Activated T-helper 1 cell treated with Interleukin-2 at 50 U/mL for 16 hours (primary cell): ENCODE measurements around the gene PLA2G12A.

ENCODE experiments used
- DNase-seq: peaks from one replicate; pipeline ENCODE4 v3.0.0-alpha.2; 2020; ENCODE audit warnings: low read depth

The PLA2G12A gene

DNA sequence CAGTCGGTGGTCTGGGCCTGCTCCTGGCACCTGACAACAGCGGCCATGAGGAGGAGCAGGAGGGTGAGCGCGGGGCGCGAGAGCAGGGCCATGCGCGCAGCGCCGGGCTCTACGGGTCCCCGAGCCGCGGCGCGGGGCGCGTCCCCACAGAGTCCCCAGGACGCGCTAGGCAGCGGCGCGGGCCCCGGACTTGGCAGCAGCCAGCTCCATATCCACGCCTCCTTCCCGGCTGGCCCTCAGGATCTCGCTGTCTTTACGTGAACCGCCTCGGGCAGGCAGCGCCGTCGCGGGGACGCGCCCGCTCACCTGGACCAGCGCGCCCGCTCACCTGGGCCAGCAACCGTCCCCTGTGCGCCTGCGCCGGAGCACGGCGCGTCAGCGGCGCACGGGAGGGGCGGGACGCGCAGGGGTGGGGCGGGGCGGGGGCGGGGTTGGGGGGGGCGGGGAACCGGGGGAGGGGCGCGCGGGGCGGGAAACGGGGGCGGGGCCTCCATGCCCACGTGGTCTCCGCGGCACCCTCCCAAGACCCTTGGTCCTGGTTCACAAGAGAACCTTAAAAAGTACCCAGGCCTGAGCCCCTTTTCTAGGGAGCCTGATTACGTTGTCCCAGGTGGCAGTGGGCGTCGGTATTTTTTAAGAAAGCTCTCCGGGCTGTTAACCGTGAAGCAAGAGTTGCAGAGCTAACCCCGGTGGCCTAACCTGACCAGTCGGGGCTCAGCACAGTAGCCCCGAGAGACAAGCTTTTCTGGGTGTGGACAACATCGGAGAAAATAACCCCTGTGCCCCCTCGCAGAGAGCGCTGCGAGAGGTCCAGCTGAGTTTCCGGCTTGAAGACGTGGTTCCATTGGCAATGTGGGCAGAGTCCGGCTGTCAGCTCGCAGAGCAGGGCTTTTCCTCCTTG lies at the start of gene PLA2G12A:
Gene PLA2G12A (minus strand): TSS at position 353 of the 901 bp plus-strand sequence. CDS start 261 bp downstream, at position 92.
- DNase-seq = peak; percentile 78

DNA sequence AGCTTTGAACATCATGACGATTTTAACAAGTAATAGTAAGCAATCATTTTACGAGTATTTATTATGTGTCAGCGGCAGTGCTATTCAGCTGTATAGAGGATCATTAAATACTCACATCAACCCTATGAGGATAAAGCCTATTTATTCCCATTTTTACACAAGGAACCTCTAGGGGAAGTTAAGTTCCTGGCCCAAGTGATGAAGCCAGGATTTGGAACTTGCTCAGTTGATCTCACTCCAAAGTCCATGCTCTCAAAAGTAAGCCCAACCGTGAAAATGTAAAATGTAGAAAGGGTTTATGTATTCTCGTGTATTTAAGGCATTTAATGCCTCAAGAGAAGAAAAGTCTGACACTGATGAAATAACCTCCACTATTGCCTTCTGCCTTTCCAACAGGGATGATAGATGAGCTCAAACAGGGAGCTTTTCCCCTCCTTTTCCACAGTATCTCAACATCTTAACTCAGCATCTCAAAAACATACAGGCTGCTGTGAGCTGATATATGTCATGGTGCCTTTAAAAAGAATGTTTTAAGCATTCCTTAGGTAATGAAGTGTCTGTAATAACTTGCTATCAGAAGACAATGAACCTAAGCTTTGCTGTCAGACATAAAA lies 35.0 kb upstream of the PLA2G12A start:
- no peak for DNase-seq

DNA sequence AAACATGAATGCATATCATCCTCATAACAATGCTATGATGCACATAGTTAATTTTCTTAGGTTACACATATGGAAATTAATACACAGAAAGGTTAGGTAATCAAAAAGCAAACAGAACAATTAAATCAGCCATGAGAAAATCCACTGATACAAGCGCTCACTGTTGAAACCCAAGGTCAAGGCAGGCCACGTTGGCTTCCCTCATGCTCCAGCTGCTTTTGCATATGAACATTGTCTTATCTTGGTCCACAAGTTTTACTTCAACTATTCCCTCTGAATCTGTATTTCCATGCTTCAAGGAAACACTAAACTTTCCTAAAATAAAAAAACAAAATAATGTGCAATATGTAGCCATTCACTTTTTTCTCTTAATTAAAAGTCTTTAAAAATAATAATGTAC lies 34.5 kb upstream of the PLA2G12A start:
- no peak for DNase-seq

DNA sequence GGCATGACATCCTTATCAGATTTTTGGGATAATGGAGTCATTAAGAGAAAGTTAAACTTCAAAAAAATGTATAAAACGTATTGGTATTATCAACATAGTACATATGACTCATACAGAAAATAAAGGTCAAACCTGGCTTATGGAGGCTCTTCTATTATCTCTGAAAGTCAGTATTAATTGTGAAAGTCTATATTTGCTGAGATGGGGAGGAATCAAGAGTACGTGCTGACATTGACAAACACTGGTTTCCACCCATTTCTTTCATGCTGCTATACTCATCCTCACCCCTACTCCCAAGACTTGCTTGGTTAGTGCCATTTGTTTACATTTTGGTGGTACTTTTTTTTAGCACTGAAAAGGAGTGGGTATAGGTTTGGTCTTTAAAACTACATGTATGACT lies 30.8 kb upstream of the PLA2G12A start:
- DNase-seq = no peak

DNA sequence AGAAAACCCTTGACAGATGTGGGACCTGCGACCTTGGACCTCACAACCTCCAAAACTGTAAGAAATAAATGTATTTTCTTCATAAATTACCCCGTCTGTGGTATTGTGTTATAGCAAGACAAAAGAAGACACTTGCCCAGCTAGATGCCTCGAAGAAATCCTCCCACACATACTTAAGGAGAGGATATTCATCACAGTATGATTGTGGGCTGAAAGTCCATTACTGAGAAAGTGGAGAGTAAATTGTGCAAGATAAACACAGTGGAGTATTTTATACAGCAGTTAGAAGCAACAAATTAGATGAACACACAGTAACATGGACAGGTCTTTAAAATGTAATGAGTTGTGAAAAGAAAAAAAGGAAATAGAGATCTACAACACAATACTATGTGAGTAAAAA lies 25.8 kb upstream of the PLA2G12A start:
- no peak for DNase-seq

DNA sequence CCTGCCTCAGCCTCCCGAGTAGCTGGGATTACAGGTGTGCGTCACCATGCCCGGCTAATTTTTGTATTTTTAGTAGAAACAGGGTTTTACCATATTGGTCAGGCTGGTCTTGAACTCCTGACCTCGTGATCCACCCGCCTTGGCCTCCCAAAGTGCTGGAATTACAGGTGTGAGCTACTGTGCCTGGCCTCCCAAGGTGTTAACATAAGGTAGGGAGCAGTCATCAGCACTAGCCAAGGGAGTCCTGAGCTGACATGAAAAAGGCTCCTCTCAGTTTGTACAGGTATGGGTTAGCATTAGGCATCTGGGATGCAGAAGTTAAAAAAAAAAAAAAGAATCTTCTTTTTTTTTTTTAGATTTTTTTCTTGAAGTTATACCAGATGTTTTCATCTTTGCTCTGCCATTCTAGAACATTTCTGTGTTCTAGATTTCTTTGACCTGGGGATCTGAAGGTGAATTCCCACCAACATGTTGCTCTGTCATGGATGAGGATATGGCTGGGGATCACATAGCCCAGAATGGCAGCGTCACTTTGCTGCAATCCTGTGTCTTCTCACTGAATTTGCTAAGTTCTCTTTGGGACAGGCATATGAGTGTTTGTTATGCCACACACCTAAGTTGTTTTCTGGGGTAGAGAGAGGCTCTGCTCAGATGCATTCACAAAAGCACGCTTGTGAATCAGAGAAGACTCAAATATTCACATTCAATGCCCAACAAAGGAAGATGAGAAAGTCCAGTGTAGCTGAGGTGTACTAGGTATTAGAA lies 24.4 kb upstream of the PLA2G12A start:
- no peak for DNase-seq

DNA sequence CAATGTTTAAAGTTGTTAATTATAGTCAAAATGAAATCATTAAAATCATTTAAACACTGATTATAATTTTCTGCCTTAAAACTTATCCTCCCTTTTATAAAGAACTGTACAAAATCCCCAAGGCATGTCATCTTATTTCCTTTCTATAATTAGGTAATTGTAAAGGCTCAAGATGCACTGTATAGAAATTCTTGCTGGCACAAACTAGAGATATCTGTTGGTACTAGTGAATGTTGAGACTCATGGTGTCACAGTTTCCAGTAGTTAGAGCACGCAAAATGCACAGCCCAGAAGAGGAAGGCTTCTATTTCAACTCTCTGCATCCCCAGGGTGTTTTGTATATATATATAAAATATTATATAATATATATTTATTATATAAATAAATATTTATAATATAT lies 22.7 kb upstream of the PLA2G12A start:
- no peak for DNase-seq

DNA sequence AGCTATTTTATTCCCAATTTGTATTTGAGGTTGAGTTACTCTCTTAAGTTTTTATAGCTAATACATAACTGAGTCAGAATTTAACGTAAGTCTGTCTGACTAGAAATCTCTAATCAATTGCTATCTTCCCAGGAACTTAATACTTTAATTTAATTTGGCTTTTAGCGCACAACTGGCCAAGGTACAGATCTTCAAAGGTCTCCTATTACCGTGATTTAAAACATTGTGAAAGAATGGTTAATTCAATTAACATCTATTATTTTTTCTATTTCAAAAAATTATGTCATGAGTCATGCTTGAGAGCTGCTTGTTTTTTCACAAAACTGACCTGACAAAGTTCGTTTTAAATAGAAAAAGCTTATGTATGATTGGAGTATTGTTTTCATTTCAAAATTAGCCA lies 22.0 kb upstream of the PLA2G12A start:
- DNase-seq = no peak

DNA sequence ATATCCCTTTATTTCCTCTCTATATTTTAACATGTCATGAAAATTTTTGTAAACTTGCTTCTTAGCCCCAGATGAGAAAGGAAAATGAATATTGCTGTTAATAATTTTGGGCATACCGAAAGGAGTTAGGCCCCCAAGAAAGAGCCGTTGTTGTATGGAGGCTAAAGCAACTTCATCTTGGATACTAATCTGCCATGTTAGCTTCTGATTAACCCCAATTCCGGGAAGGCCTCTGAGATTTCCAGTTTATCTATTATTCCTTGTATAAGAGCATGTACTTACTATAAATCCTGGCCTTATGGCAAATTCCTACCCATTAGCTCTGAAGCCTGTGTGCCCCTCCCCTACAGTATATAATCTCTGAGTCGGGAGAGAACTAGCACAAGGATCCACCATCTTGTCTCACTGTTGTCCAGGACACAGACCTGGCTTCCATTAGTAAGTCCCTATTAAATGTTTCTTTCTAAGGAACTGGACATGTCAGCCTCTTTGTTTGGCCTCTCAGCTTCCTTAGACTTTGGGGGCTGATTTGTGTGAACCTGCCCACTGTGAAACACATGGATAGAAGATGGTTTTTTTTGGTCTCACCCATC lies 20.9 kb upstream of the PLA2G12A start:
- DNase-seq = no peak

DNA sequence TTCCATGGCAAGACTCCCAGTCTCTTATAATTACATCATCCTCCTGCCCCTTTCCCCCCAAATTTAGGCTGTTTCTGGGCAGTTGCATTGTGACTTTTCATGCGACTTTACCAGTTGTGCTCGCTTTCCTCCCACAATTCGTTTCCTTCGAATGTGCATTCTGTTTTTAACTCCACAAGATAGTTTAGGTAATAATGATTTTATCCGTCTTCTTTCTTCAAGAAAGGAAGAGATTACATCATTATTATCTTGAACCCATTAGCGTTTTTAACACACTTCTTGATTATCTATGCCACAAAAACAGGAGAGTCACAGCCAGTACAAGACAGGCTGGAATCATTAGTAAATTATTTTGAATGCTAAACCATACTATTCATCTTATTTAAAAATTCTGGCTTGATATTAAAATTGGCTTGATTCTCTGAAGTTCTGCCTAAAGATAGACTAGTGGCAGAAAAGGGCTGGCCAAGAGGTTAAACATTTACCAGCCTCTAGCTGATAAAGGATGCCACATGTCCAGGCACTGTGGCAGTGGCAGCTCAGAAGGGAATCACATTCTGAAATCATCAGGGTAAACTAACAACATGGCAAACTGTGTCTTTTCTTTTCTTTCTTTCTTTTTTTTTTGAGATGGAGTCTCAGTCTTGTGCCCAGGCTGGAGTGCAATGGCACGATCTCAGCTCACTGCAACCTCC lies 19.7 kb upstream of the PLA2G12A start:
- DNase-seq = no peak

DNA sequence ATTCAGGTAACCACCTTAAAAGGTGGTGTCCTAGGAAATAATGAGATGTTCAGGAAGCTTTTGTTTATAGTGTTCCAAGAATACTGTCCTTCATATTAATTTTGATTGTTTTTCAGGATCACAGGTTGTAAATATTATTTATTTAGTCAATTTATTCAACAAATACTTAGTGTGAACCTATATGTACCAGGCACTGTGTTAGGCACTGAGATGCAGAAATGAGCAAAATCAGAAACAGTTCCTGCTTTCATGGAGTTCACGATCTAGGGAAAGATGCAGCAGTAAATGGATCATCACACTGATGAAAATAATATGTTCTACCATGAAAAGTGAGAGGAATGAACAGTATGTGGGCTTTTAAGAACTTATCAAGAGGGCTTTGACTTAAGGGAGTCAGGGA lies 18.2 kb upstream of the PLA2G12A start:
- no peak for DNase-seq

DNA sequence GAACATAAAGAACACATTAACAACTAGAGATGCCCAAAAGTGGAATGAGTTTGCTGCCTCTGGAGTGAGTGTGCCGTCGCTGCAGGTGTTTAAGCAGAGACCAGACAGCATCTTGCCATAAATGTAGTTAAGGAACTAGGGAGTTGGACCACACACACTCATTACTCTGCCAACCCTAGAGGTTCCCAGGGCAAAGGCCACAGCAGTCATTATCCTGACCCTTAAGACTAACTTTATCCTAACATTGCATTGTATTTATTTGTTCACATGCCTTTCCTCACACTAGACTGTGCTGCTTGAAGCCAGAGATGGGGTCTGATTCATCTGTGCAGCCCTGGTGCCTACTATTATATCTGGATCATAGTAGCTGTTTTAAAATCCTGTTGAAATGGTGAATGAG lies 16.9 kb upstream of the PLA2G12A start:
- DNase-seq = no peak

DNA sequence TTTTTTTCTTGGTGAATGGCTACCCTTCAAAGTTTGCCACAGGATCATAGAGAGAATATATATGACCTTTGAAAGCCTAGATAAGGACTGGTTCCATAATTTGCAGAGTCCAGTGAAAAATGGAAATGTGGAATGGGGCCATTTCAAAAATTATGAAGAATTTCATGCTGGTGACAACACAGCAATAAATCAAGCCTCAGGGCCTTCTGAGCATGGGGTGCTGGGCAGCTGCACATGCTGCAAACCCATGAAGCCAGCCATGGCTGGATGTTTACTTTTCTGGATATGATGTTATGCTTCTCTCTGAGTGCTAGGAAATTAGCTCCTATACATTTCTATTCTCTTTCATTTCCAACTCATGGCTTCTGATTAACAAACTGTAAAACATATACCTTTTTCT lies 16.0 kb upstream of the PLA2G12A start:
- no peak for DNase-seq

DNA sequence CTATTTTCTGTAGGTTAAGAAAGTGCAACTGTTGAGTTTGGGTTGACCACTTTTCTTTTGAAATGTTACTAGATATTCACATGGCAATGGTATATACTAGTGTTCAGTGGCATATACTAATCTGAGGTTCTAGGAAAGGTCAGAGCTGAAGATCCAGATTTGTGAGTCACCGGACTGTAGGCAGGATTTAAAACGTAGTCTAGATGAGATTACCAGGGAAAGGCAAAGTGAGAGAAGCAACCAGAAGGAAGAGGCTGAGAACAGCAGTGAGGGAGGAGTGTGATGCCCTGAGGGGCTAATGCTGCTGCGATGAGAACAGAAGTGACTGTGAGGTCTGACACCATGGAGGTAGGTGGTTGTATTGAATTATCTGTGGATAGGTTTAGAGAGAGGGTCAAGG lies 9.7 kb upstream of the PLA2G12A start:
- DNase-seq = no peak

DNA sequence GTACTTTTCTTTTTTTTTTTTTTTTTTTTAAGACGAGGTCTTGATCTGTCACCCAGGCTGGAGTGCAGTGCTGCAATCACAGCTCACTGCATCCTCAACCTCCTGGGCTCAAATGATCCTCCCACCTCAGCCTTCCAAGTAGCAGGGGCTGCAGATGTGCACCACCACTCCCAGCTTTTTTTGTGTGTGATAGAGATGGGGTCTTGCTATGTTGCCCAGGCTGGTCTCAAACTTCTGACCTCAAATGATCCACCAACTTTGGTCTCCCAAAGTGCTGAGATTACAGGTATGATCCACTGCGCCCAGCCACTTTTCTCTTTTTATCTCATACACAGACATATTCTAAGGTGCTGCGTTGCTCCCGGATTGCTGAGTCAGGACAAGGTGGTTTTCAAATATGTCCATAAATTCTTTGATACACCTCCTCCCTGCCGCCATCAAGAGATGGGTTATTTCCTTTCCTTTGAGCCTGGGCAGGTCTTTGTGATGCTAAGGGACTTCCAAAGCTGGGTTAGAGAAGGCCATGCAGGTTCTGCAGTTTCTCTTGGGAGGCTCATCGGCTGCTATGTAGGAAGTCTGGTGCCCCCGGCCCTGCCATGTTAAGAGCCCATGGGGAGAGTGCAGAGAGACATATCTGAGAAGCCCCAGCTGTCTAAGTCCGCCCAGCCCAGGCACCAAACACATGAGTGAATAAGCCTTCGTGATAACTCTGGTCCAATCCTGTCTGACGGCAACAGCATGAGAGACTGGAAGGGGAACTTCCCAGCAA lies 8.4 kb upstream of the PLA2G12A start:
- no peak for DNase-seq

DNA sequence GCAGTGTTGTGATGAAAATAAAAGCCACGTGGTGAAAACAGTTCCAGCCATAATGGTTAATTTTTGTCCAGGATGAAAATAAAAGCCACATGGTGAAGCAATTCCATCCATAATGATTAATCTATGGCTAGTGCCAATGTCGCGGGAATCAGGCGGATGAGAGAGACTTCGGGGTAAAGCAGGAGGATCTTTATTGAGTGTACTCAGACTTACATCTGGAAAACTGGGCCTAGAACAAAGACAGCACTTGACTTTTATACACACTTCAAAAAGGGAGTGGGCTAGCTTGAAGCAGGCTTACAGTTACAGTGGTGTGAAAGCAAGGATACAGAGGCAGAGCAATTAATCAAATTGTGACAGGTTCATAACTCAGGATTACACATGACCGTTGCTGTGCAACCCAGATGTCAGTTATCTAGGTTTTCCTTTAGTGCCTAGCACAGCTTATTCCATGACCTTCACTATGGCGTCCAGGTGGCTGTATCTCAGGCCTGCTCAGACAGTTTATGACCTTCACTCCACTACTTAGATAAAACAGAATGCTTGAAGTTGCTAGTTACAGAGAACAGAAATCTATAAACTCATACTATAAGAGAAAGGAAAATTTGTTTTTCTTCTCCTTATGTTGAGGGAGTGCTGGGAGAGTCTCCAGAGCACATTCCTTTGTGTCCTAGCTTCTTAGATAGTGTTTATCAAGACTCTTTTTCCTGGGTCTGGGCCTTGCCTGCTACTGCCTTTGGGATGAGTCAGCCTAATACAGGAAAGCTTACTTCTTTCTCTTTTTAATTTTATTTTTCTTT lies 5.9 kb upstream of the PLA2G12A start:
- no peak for DNase-seq

DNA sequence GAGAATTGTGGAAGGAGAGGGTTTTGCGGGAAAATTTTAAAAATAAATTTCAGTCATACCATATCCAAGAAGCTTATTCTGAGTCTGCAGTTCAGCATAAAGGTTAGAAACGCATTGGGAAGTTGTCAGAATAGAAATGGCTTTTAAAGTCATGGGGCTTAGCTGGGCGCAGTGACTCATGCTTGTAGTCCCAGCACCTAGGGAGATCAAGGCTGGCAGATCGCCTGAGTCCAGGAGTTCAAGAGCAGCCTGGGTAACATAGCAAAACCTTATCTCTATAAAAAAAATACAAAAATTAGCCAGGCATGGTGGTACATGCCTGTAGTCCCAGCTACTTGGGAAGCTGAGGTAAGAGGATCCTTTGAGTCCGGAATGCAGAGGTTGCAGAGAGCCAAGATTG lies 3.9 kb upstream of the PLA2G12A start:
- no peak for DNase-seq

DNA sequence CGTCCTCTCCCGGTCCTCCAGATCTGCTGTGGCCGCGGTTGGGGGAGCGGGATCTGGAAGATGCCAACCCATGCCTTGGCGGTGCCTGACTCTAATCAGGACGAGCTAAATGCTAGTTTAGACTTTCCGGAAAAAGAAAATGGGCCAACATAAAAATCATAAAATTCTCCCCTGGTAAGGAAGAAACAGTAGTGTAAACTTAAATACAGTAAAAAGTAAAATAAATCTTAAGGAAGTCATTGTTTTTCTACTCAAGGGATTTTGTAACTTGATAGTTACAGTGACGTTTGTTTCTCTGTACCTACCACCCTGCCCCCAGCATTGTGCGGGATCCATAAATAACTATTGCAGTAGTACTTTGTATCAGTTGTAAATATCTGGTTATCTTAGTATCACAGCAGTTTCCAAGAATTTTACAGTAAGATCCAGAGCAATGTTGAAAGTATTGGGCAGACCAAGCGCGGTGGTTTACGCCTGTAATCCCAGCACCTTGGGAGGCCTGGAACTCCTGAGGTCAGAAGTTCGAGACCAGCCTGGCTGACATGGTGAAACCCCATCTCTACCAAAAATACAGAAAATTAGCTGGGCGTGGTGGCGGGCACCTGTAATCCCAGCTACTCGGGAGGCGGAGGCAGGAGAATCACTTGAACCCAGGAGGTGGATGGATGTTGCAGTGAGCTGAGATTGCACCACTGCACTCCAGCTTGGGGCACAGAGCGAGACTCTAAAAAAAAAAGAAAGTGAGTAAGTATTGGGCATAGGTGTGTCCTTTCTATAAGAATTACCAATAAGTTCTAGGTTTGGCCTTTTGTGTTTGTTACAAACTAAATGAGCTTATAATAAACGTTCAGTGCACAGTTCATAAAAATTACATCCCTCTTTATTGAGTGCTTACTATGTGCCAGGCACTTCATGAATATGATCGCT lies 1.0 kb upstream of the PLA2G12A start:
- no peak for DNase-seq

DNA sequence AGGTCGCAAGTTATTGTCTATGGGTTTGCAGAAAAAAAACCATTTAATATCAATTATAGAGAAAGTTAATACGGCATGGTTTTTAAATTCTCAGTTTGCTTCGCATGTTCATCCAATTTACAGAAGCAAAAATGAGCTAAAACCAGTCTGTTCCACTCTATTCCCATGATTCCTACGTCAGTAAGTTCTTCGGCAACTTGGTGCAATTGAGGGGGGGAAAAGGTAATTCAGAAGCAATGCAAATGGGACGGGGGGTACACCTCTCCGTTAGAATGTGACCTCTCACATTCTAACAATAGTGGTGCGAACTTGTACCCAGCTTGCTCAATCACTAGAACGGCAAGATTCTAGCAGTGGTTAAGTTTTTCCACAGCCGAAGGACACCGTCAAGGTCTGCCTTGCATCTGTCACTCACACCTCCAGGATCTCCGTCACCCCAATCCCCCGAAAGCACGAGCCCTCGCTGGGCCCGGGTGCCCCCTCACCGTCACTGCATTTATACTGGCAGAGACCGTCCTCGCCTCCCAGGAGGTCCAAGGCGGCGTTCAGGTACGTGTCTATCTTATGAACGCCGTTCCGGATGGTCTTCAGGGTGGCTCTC lies 653 bp downstream of the PLA2G12A start:
- DNase-seq = no peak
